CD4-positive, alpha-beta T cell treated with Interleukin-6 at 100 ng/mL for 8 hours (primary cell): Measurements from ENCODE around the gene PSEN2.
"Not testable (repeated sequence)": the region's sequence is repeated elsewhere in the genome, so short reads cannot be mapped to it uniquely, and the experiment has no call there.

Source experiments
- DNase-seq: peaks from one replicate; pipeline ENCODE4 v3.0.0-alpha.2; 2020; ENCODE audit warnings: mixed read lengths, low spot score

Gene PSEN2

GRCh38 chr1:226870401-226871279, at the start of gene PSEN2:
TSS of gene PSEN2 (plus strand) at chr1:226870616. CDS start at chr1:226881908, 11,292 bp downstream.
- peak; percentile 19 for DNase-seq

- no peak for DNase-seq
These were observed 49.3 kb upstream of the PSEN2 start for GRCh38 chr1:226820941-226821718.

DNA sequence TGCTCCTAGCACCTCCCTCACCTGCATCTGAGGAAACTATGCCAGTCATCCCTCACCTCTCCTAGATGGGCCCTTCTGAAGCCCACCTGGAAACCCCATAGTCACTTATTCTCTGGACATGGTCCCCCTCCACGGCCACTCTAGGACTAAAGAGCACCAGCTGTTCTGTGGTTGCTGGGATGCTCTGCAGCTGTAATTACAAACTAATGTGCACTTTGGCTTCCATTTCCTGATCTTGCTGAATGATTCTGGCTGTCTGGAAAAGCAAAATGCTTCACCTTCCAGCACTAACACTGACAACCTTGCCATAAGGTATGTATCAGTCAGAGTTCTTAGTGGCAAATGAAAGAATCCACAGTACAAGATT, 48.7 kb upstream of the PSEN2 start:
- DNase-seq, result no peak

DNA sequence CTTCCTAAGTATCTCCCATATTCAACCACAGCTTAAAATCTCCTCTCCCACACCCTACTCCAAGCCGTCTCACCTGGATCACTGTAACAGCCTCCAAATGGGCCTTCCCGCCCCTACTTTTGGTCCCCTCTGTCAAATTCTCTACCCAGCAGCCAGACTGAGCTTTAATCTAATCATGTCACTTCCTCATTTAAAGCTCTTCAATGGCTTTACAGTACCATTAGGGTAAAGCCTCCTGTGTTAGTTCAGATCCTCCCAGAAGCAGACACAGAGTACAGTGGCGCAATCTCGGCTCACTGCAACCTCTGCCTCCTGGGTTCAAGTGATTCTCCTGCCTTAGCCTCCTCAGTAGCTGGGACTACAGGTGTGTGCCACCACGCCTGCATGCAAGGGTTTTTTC, 46.8 kb upstream of the PSEN2 start:
- no peak for DNase-seq

- no peak for DNase-seq
These were observed 45.2 kb upstream of the PSEN2 start for GRCh38 chr1:226825037-226825745.

GRCh38 chr1:226825746-226826100, 44.7 kb upstream of the PSEN2 start:
- no peak for DNase-seq

DNA sequence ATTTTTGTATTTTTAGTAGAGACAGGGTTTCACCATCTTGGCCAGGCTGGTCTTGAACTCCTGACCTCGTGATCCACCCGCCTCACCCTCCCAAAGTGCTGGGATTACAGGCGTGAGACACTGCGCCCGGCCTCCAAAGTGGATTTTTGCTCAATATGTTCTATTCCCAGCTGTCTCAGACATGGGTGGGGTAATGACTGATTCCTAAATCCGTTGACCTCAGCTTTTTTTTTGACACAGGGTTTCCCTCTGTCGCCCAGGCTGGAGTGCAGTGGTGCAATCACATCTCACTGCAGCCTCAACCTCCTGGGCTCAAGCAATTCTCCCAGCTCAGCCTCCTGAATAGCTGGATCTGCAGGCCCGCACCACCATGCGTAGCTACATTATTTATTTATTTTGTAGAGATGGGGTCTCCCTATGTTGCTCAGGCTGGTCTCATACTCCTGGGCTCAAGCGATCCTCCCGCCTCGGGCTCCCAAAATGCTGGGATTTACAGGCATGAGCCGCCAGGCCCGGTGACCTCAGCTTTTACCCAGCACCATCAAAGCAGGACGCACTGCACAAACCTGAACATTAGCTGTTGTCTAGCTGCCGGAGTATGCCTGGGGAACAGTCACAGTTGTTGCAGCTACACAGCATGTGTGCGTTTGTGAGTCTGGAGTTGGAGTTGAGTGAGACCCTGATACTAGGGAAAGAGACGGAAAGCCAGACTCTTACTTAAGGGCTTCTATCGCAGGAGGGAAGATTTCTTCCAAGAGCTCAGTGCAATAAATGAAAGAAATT, 43.7 kb upstream of the PSEN2 start:
- DNase-seq, result no peak

DNA sequence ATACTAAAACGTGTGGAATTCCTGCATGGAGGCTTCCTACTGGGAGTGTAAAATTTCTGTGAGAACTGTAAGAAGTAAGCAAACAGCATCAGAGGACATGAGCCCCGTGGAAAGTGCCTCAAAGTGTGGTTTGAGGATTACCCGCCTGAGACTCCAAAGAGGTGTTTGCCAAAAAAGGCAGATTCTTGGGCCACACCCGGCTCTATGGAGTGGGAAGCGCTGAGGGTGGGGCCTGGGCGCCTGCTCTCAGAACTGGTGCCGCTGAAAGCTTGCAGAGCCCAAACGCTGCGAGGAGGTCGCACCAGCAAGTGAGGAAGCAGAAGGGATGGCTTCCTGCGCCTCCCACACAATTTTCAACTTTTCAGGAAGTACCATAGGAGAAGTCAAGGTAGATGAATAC, 43.0 kb upstream of the PSEN2 start:
- no peak for DNase-seq

DNA sequence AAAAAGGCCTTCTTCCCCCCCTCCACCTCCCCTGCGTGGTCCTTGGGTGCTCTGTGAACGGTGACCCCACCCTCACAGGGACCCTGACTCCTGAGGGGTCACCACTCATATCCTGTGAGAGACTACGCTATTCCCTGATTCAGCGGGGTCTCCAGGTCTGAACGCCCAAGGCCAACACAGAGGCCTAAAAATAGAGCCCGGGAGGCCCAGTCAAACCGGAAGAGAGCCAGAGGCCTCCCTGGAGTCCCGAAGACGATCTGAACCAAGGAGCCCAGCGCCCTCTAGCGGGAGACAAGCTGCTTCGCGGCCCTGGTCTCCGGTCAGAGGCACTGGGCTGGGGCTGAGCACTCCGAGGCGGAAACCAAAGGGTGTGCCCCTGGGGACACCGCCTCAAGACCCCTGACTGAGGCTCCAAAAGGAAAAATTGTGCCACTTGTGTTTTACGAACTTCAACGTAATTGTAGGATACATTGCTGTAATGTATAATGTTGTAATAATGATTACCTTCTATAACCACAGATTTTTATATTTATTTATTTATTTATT, 42.4 kb upstream of the PSEN2 start:
- DNase-seq, result peak; percentile 93

DNA sequence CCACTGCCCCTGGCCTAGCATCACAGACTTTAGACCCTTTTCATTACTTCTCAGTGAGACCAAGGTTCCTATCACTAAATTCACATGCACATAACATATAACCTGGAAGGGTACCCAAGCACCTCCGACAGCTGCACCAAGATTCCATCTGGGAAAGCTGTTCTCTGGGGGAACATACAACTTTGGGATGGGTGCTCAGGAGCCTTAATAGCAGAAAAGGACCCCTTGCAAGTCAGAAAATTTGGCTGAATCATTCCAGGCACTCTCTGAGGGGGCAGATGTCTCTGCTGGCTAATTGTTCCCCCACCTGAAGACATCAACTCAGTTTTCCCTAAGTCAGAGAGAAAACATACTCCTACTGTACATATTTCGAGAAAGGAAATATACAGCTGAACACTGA, 41.3 kb upstream of the PSEN2 start:
- DNase-seq, result no peak

GRCh38 chr1:226831953-226832352, 38.5 kb upstream of the PSEN2 start:
- DNase-seq, result no peak

DNA sequence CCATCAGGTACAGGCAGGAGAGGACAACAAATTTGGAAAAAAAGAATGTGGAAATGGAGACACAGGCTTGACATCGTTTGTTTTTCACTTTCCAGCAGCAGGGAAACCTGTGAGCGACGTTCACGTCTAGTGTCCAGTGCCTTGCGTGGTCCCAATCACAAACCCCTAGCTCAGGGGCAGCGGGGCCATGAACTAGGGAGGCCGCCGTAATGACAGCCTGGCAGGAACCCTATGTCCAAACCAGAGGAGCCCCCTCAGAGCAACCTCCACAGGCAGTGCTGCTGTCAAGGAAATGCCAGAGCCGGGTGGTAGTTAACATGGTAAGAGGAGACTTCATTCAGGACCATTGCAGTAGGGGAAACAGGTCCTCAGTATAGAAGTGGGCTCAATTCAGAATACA, 37.8 kb upstream of the PSEN2 start:
- DNase-seq, result no peak

DNA sequence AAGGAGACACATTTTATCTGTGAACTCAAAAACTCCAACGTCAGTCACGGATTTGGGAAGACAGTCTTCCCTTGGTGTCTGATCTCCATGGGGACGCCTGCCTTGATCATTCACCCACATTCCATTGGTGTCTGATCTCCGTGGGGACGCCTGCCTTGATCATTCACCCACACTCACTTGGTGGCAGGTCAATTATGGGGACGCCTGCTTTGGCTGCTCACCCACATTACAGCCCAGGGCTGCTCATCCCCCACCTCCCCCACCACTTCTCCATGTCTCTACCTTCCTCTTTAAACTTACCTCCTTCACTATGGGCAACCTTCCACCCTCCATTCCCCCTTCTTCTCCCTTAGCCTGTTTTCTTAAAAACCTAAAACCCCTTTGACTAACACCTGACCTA, 36.2 kb upstream of the PSEN2 start:
- DNase-seq, result not testable (repeated sequence)

DNA sequence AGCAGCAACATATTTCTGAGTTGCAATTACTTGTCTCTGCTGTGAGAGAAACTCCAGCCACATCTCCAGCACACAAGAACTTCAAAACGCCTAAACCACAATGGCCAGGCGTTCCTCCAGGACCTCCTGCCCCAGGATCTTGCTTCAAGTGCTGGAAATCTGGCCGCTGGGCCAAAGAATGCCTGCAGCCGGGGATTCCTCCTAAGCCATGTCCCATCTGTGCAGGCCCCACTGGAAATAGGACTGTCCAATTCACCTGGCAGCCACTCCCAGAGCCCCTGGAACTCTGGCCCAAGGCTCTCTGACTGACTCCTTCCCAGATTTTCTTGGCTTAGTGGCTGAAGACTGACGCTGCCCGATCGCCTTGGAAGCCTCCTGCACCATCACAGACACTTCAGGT, 35.0 kb upstream of the PSEN2 start:
- DNase-seq, result not testable (repeated sequence)

DNA sequence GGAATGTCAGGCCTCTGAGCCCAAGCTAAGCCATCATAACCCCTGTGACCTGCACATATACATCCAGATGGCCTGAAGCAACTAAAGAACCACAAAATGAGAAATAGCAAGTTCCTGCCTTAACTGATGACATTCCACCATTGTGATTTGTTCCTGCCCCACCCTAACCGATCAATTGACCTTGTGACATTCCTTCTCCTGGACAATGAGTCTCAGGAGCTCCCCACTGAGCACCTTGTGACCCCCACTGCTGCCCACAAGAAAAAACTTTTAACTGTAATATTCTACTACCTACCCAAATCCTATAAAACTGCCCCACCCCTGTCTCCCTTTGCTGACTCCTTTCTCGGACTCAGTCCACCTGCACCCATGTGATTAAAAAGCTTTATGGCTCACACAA, 32.5 kb upstream of the PSEN2 start:
- DNase-seq, result not testable (repeated sequence)

DNA sequence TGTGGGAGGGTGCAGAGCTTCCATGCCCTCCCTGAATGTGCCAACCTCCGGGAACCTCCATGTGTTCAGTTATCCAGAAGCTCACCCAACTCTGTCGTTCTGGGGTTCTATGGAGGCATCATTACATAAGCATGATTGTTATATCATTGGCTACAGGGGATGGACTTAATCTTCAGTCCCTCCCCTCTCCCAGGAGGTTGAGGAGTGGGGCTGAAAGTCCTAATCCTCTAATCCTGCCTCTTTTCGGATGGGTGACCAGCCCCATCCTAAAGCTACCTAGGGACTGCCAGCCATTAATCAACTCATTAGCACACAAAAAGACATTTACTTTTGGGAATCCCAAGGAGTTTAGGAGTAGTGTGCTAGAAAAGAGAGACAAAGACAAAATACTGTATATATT, 32.0 kb upstream of the PSEN2 start:
- no peak for DNase-seq

GRCh38 chr1:226845624-226846023, 24.8 kb upstream of the PSEN2 start:
- no peak for DNase-seq

GRCh38 chr1:226846786-226847185, 23.6 kb upstream of the PSEN2 start:
- DNase-seq, result no peak

DNA sequence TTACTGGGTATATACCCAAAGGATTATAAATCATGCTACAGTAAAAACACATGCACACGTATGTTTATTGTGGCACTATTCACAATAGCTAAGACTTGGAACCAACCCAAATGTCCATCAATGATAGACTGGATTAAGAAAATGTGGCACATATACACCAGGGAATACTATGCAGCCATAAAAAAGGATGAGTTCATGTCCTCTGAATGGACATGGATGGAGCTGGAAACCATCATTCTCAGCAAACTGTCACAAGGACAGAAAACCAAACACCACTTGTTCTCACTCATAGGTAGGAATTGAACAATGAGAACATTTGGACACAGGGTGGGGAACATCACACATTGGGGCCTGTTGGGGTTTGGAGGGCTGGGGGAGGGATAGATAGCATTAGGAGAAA, 15.9 kb upstream of the PSEN2 start:
- not testable (repeated sequence) for DNase-seq

- DNase-seq, result no peak
These were observed 7.5 kb upstream of the PSEN2 start for GRCh38 chr1:226862890-226863289.

DNA sequence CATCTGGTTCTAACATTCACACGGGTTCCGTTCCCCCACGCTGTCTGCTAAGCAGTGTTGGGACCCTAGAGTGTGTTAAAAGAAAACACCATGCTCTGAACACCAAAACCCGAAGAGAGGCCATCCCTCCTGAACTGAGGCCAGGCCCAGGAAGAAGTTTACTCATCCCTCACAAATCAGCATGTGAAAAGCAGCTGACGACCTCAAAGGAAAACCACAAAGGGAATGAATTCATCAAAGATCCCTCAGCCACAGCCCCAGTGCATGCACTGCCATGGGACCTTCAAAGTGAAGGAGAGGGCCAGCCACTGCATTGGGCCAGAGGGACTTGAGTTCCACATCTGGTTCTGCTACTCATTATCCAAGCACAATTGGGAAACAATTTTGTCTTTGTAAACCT, 7.0 kb upstream of the PSEN2 start:
- no peak for DNase-seq

DNA sequence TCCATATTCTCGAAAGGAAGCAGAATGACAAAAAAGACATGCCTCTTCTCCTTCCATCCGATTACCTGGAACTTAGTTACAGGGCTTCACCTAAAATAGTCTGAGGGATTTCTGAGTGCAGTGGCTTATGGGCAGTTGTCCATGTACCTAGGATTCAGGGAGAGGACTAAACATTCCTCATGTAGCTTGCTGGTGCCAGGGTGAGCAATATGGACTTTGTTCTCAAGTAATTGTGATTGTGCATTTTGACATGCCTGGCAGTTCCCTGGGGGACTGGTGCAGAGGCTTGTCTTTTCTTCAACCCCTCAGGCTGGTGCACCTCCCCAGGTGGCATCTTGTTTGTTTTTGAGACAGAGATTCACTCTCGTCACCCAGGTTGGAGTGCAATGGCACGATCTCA, 6.1 kb upstream of the PSEN2 start:
- DNase-seq, result no peak
